H9 (cell line): ENCODE results near the gene TM4SF1. TPM values are rescaled to one million over a fixed set of nuclear protein-coding genes. Genes with fewer than 3 reads are reported as not detected.

Experiments used
- DNase-seq: peaks from one replicate; pipeline ENCODE4 v3.0.0-alpha.2; 2017
- H2AFZ ChIP-seq: one replicate; pipeline ENCODE4 v1.6.1; 2013; ENCODE audit warnings: mild to moderate bottlenecking, low read length, control low read depth, moderate library complexity
- H2AK5ac ChIP-seq: 2 replicates; pipeline ENCODE4 v1.6.1; 2013; ENCODE audit warnings: low read length, control low read depth, mixed read lengths; ENCODE audit not compliant: insufficient read length
- H2BK120ac ChIP-seq: one replicate; pipeline ENCODE4 v1.6.1; 2013; ENCODE audit warnings: low read depth, mild to moderate bottlenecking, low read length, control low read depth, inconsistent platforms; ENCODE audit not compliant: poor library complexity, severe bottlenecking
- H2BK12ac ChIP-seq: 2 replicates; pipeline ENCODE4 v1.6.1; 2013; ENCODE audit warnings: low read length, control low read depth, mixed read lengths, low read depth; ENCODE audit not compliant: insufficient read length
- H2BK15ac ChIP-seq: 2 replicates; pipeline ENCODE4 v1.6.1; 2013; ENCODE audit warnings: low read depth, low read length, control low read depth
- H2BK20ac ChIP-seq: one replicate; pipeline ENCODE4 v1.6.1; 2013; ENCODE audit warnings: low read depth, mild to moderate bottlenecking, low read length, control low read depth, inconsistent platforms; ENCODE audit not compliant: poor library complexity, severe bottlenecking
- H2BK5ac ChIP-seq: 2 replicates; pipeline ENCODE4 v1.6.1; 2013; ENCODE audit warnings: low read length, control low read depth, mixed read lengths; ENCODE audit not compliant: insufficient read length
- H3K14ac ChIP-seq: 2 replicates; pipeline ENCODE4 v1.6.1; 2013; ENCODE audit warnings: low read length, control low read depth; ENCODE audit not compliant: insufficient read depth
- H3K18ac ChIP-seq: 2 replicates; pipeline ENCODE4 v1.6.1; 2013; ENCODE audit warnings: low read depth, mild to moderate bottlenecking, mixed read lengths, low read length, control low read depth; ENCODE audit not compliant: insufficient read length
- H3K23ac ChIP-seq: 2 replicates; pipeline ENCODE4 v1.6.1; 2013; ENCODE audit warnings: low read length, control low read depth, mixed read lengths, low read depth; ENCODE audit not compliant: insufficient read length
- H3K23me2 ChIP-seq: 2 replicates; pipeline ENCODE4 v1.6.1; 2013; ENCODE audit warnings: low read depth, mild to moderate bottlenecking, mixed read lengths, low read length, control low read depth; ENCODE audit not compliant: insufficient read length, poor library complexity, severe bottlenecking
- H3K27ac ChIP-seq: 2 replicates; pipeline ENCODE4 v1.5.1; 2013; ENCODE audit warnings: low read length, control low read depth, mixed read lengths, low read depth; ENCODE audit not compliant: insufficient read length
- H3K27me3 ChIP-seq: 2 replicates; pipeline ENCODE4 v1.6.1; 2013; ENCODE audit warnings: low read length, control low read depth, inconsistent platforms; ENCODE audit not compliant: insufficient read depth
- H3K4ac ChIP-seq: 2 replicates; pipeline ENCODE4 v1.6.1; 2013; ENCODE audit warnings: low read depth, mild to moderate bottlenecking, control low read depth, inconsistent platforms, low read length, moderate library complexity
- H3K4me1 ChIP-seq: 2 replicates; pipeline ENCODE4 v1.6.1; 2013; ENCODE audit warnings: low read length, control low read depth, inconsistent platforms; ENCODE audit not compliant: insufficient read depth
- H3K4me2 ChIP-seq: 2 replicates; pipeline ENCODE4 v1.6.1; 2013; ENCODE audit warnings: low read length, control low read depth, mixed read lengths; ENCODE audit not compliant: insufficient read length, insufficient read depth
- H3K56ac ChIP-seq: 2 replicates; pipeline ENCODE4 v1.6.1; 2013; ENCODE audit warnings: low read depth, mild to moderate bottlenecking, mixed read lengths, low read length, control low read depth; ENCODE audit not compliant: insufficient read length
- H3K79me1 ChIP-seq: 2 replicates; pipeline ENCODE4 v1.6.1; 2013; ENCODE audit warnings: low read depth, mild to moderate bottlenecking, moderate library complexity, low read length, control low read depth, inconsistent platforms; ENCODE audit not compliant: insufficient read depth, poor library complexity, severe bottlenecking
- H3K79me2 ChIP-seq: 2 replicates; pipeline ENCODE4 v1.6.1; 2013; ENCODE audit warnings: low read length, control low read depth, inconsistent platforms; ENCODE audit not compliant: insufficient read depth
- H3K9ac ChIP-seq: 2 replicates; pipeline ENCODE4 v1.6.1; 2013; ENCODE audit warnings: low read length, control low read depth, mixed read lengths; ENCODE audit not compliant: insufficient read length; ENCODE audit errors: extremely low read depth
- H3K9me3 ChIP-seq: one replicate; pipeline ENCODE4 v1.6.1; 2013; ENCODE audit warnings: low read depth, low read length, inconsistent platforms; ENCODE audit not compliant: control insufficient read depth
- H3T11ph ChIP-seq: one replicate; pipeline ENCODE4 v1.6.1; 2013; ENCODE audit warnings: mild to moderate bottlenecking, low read length, control low read depth, inconsistent platforms
- H4K20me1 ChIP-seq: one replicate; pipeline ENCODE4 v1.6.1; 2013; ENCODE audit not compliant: control insufficient read depth, insufficient read length, insufficient read depth
- H4K5ac ChIP-seq: 2 replicates; pipeline ENCODE4 v1.6.1; 2013; ENCODE audit warnings: low read depth, mild to moderate bottlenecking, mixed read lengths, low read length, control low read depth; ENCODE audit not compliant: insufficient read length
- H4K8ac ChIP-seq: replicated peaks from 2 replicates; pipeline ENCODE4 v1.6.1; 2013; ENCODE audit warnings: low read length, control low read depth, mixed read lengths, low read depth; ENCODE audit not compliant: insufficient read length
- H4K91ac ChIP-seq: 2 replicates; pipeline ENCODE4 v1.6.1; 2013; ENCODE audit warnings: low read depth, mild to moderate bottlenecking, moderate library complexity, mixed read lengths, low read length, control low read depth; ENCODE audit not compliant: insufficient read length
- H3K27ac Mint-ChIP-seq, 3 experiments: 2 replicates in 2 of 3; 3 replicates in 1 of 3; pipeline ENCODE4 v1.8.0; 2020 to 2021; ENCODE audit warnings: mixed read lengths in 3 of 3, mild to moderate bottlenecking in 1 of 3, moderate library complexity in 1 of 3
- H3K27me3 Mint-ChIP-seq: 2 replicates; pipeline ENCODE4 v1.8.0; 2021; ENCODE audit warnings: low read depth, mild to moderate bottlenecking, moderate library complexity, mixed read lengths
- H3K36me3 Mint-ChIP-seq, 3 experiments: 2 replicates in 2 of 3; 3 replicates in 1 of 3; pipeline ENCODE4 v1.8.0; 2020 to 2021; ENCODE audit warnings: low read depth in 3 of 3, mixed read lengths in 3 of 3; ENCODE audit not compliant: insufficient read depth in 1 of 3
- H3K4me1 Mint-ChIP-seq, 2 experiments: 2 replicates each; pipeline ENCODE4 v1.8.0; 2020; ENCODE audit warnings: mixed read lengths in 2 of 2
- H3K4me3 Mint-ChIP-seq, 2 experiments: 2 replicates in 1 of 2; 3 replicates in 1 of 2; pipeline ENCODE4 v1.8.0; 2020 to 2021; ENCODE audit warnings: mild to moderate bottlenecking in 2 of 2, mixed read lengths in 2 of 2, moderate library complexity in 1 of 2
- H3K9me3 Mint-ChIP-seq, 2 experiments: 2 replicates in 1 of 2; 3 replicates in 1 of 2; pipeline ENCODE4 v1.8.0; 2020; ENCODE audit warnings: mild to moderate bottlenecking in 2 of 2, mixed read lengths in 2 of 2, moderate library complexity in 1 of 2
- CTCF ChIP-seq: fragments of 200-600 bp; sonication (generic); conservative IDR thresholded peaks from 3 replicates; pipeline ENCODE4 v1.8.0; 2021; ENCODE audit warnings: antibody characterized with exemption, mild to moderate bottlenecking
- WGBS: extraction: QIAGEN DNeasy Blood & Tissue Kit; methylation state at CpG from one replicate; pipeline ENCODE4 v1.1.7; 2013; ENCODE audit warnings: missing lambda C conversion rate, low lambda C conversion rate, mixed read lengths; ENCODE audit not compliant: insufficient read length; ENCODE audit errors: extremely low coverage; 5-methylcytosine and 5-hydroxymethylcytosine counted together
- total RNA-seq: library from RNA; stranded (reverse); gene quantifications from 2 replicates; pipeline ENCODE4 v1.2.1, GENCODE V29; 2021

The TM4SF1 gene
- total RNA-seq, 1 experiment from 2014 or later = 1.2 TPM

- Histone ChIP-seq H3K14ac (no peak overlapping the region), H4K8ac (no peak overlapping the region), H2BK5ac (no peak overlapping the region), H2BK20ac (no peak overlapping the region), H3K27ac (no peak overlapping the region), H3K23ac (no peak overlapping the region), H2BK12ac (no peak overlapping the region), H3K18ac (no peak overlapping the region), H3K9me3 (no peaks in the 10 kb centered on the region), H3K4me2 (no peak overlapping the region), H2AK5ac (no peak overlapping the region), H4K20me1 (no peaks in the 10 kb centered on the region), H3K27me3 (no peaks in the 10 kb centered on the region), H2BK120ac (no peak overlapping the region), H3K56ac (no peak overlapping the region), H3T11ph (no peak overlapping the region), H3K79me1 (no peaks in the 10 kb centered on the region), H3K9ac (no peak overlapping the region), H3K79me2 (no peaks in the 10 kb centered on the region), H2BK15ac (no peak overlapping the region), H3K4me1 (no peaks in the 10 kb centered on the region), H4K91ac (no peak overlapping the region), H4K5ac (no peak overlapping the region), H2AFZ (no peak overlapping the region), H3K4ac (no peak overlapping the region), H3K23me2 (no peaks in the 10 kb centered on the region)
- Mint-ChIP-seq H3K27ac (no peak overlapping the region), H3K4me3 (no peak overlapping the region), H3K27me3 (no peaks in the 10 kb centered on the region), H3K36me3 (no peaks in the 10 kb centered on the region), H3K9me3 (no peaks in the 10 kb centered on the region), H3K4me1 (peaks cover 7 to 8% of the 10 kb centered on the region in 2 experiments)
- TF ChIP-seq CTCF = no peak
- no peak for DNase-seq
- WGBS = no CpG with 5 or more reads among the region's 1 CpG
Measured at GRCh38 chr3:149353581-149354184, 23.8 kb downstream of the TM4SF1 start.
